ENCODE results near the gene IL18.

DNA sequence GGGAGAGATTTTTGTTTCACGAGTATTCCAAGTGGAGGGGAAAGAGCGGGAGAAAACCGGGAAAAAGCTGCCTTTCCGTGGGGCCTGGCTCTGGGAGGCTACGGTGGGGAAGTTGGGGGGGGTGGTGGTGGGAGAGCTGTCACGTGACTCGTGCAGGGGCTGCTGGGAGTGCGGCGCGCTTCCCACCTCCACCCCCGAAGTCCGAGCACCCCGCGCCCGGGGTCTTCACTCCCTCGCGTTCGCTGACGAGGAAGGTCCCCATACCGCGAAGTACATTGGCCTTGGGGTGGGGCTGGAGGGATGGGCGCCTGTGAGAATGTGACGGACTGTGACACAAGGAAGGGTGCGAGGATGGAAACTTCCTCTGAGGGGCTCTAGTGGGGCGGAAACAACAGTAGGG lies 3.3 kb upstream of the IL18 start, which contains the start of gene TEX12:
- TF ChIP-seq CTCF (IDR thresholded peaks at IDR 0.05) (no peak), ATF3 (CRISPR knock-in tag; conservative IDR thresholded peaks at IDR 0.05) (no peak), NFYB (CRISPR knock-in tag; conservative IDR thresholded peaks at IDR 0.05; ENCODE audit: low read depth) (no peak), NFE2L1 (CRISPR knock-in tag; IDR thresholded peaks at IDR 0.05) (no peak), JUN (CRISPR knock-in tag; IDR thresholded peaks at IDR 0.05) (no peak)
- TF ChIP-seq, protein P1, sequence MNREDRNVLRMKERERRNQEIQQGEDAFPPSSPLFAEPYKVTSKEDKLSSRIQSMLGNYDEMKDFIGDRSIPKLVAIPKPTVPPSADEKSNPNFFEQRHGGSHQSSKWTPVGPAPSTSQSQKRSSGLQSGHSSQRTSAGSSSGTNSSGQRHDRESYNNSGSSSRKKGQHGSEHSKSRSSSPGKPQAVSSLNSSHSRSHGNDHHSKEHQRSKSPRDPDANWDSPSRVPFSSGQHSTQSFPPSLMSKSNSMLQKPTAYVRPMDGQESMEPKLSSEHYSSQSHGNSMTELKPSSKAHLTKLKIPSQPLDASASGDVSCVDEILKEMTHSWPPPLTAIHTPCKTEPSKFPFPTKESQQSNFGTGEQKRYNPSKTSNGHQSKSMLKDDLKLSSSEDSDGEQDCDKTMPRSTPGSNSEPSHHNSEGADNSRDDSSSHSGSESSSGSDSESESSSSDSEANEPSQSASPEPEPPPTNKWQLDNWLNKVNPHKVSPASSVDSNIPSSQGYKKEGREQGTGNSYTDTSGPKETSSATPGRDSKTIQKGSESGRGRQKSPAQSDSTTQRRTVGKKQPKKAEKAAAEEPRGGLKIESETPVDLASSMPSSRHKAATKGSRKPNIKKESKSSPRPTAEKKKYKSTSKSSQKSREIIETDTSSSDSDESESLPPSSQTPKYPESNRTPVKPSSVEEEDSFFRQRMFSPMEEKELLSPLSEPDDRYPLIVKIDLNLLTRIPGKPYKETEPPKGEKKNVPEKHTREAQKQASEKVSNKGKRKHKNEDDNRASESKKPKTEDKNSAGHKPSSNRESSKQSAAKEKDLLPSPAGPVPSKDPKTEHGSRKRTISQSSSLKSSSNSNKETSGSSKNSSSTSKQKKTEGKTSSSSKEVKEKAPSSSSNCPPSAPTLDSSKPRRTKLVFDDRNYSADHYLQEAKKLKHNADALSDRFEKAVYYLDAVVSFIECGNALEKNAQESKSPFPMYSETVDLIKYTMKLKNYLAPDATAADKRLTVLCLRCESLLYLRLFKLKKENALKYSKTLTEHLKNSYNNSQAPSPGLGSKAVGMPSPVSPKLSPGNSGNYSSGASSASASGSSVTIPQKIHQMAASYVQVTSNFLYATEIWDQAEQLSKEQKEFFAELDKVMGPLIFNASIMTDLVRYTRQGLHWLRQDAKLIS (CRISPR knock-in tag; IDR thresholded peaks at IDR 0.05; ENCODE audit: borderline replicate concordance) = no peak

All from WTC11 (cell line).